ENCODE measurements around the gene ANXA1.
A peak's percentile ranks its signal among the peaks of the same experiment; 100 is the strongest.
"Not testable (repeated sequence)": the region's sequence is repeated elsewhere in the genome, so short reads cannot be mapped to it uniquely, and the experiment has no call there.

ANXA1 gene

DNA sequence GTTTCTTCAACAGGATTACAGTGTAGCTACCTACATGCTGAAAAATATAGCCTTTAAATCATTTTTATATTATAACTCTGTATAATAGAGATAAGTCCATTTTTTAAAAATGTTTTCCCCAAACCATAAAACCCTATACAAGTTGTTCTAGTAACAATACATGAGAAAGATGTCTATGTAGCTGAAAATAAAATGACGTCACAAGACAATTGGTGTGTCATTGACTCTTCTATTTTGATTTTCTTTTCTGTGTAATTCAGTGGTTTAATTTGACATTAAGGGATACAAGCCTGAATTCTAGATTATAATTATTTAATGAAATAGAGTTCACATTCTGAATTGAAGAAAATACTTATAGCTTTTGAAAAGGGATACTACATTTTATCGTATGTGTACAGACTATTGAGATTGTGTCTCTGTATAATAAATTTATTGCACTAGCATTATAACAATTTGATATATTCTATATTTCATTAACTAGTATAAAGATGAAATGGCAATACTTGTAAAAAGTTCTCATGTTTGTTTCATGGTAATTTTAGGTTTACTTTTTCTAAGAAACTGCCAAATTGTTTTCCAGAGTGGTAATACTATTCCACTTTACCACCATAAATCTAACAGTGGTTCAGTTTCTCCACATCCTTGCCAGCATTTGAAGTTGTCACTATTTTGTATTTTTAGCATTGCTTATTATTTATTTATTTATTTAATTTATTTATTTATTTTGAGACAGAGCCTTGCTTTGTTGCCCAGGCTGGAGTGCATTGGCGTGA is 18.7 kb downstream of the ANXA1 start:
- no peak for DNase-seq

DNA sequence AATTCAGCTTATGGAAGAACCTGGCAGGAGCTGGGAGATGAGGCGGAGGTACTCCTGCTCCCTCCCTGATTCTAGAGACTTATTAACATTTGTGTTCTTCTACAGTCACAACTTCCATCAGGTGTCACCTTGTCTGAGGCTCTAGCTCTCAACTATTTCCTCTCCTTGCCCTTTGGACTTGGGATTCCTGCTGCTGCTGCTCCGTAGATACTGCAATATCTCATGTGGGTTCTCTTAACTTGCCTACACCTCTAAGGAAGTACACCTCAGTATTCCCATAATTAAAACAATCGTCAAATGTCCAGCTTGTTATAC is 21.2 kb downstream of the ANXA1 start:
- DNase-seq = no peak

DNA sequence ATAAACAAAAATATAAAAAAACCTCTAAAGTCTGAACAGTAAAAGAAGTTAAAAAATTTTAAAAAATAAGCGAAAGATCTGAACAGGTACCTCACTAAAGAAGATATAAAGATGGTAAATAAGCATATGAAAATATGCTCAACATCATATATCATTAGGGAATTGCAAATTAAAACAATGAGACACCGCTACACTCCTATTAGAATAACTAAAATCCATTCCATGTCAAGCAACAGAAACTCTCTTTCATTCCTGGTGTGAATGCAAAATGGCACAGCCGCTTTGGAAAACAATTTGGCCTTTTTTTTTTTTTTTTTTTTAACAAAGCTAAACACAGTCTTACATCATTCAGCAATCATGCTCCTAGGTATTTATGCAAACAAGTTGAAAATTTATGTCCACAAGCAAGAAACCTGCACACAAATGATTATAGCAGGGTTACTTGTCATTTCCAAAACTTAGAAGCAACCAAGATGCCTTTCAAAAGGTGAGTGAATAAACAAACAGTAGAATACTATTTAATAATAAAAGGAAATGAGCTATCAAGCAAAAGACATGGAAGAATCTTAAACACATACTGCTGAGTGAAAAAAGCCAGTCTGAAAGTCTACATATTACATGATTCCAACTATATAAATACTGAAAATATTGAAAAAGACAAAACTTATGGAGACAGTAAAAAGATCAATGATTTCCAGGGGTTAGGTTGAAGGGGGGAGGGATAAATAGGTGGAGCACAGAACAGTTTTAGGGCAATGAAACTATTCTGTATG is 22.1 kb downstream of the ANXA1 start:
- DNase-seq = no peak

DNA sequence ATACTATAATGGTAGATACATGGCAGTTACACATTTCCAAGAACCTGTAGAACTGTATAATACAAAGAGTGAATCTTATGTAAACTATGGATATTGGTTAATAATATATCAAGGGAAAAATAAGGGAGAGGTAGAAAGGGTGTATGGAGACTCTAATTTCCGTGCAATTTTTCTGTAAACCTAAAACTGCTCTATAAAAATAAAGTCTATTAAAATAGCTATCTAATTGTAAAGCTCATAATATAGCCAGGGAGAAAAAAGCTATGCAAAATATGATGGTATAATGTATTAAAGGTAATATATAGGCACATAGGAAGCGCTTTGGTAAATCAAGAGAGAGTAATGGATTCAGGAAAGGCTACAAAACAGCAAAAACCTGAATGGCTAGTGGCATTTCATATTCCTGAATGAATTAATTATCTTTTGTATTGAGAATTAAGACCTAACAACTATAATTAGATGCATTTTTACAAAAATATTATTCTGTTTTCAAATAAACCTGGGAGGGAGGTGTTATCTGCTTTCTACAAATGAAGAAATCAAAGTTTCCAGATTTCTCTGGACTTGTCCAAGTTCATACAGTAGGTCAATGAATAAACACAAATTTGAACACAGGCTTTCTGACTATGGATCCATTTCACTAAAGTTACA is 22.8 kb downstream of the ANXA1 start:
- no peak for DNase-seq

DNA sequence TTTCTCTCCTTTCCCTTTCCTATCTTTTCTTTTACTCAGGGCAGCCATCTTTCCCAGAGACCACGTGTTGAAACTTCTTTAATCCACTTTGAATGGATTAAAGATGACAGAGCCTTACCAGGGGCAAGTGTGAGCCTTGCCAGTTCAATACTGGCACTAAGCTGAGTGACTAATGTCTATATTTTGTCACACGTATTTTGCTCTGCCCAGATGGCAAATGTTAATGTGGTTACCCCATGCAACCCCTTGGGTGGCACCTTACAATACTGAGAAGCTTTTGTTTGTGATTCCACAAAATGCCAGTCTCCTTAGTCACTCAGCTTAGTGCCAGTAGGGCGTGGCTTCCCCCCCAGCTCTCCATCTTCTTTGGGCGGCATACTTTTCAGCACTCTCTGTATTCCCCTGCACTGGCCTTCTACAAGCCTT is 24.8 kb downstream of the ANXA1 start:
- DNase-seq = no peak

DNA sequence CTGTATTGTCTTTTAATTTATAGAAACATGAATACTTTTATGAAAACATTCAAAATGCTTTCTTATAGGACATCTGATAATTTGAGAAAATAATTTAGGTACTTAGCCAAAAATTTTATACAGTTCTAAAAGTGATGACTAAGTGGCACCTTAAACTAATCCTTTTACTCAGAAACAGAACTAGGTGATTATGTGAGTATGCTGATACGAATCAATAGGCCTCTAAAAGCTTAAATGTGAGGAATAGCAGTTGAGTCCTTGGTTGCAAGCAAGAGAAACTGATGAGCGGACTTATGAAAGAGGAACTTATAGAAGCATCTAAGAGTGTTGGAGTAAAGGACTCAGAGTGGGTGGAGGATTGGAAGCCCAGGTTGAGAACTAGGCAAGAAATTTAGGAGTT is 26.4 kb downstream of the ANXA1 start:
- no peak for DNase-seq

DNA sequence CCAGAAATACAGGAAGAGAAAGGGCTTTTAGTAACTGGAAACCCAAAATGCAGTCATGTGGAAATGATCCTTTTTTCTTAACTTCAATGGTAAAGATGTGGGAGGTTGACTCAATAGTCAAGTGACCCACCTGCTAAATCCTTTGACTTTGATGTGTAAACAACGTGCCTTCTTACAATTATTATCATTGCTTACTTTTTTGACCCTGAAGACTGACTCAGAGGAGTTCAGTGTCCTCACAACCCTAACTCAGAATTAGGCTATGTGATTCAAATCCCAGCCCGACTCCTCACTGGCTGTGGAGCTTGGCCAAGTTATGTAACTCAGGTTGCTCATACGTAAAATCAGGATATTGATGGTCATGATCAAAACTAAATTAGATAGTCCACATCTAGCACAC is 27.9 kb downstream of the ANXA1 start:
- peak; percentile 10 for DNase-seq

DNA sequence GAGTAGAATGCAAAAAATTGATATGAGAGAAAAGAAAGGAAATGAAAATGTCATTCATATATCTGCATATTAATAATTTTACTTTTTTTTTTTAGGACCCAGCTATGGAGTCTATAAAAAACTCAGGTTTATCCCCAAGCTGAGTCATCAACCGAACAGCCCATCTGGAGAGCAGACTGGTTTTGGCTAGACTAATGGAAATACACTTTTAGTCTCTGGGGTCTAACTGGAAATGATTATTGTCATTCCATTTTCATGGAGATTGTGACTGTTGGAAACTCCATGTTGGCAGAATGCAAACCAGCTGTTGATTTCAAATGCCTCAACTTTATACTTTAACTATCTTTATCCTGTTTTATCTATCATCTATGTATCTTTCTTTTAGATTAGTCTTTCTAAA is 28.7 kb downstream of the ANXA1 start:
- DNase-seq = peak; percentile 50

DNA sequence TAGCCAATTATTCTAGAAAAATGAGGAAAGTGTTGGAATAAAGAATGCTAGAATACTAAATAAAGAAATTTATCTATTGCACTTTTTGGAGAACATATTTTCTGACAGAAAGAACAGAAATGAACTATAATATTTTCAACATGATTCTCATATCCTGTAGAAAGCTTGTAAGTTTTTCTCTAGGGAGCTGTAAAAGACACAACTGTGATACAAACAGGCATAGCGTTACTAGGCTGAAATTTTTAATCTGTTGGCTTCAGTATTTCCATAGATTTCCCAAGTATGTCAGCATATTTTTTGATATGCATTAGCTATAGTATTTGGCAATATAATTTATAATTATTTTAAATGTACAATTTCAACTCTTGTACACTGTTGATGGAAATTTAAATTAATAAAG is 31.3 kb downstream of the ANXA1 start:
- DNase-seq = no peak

DNA sequence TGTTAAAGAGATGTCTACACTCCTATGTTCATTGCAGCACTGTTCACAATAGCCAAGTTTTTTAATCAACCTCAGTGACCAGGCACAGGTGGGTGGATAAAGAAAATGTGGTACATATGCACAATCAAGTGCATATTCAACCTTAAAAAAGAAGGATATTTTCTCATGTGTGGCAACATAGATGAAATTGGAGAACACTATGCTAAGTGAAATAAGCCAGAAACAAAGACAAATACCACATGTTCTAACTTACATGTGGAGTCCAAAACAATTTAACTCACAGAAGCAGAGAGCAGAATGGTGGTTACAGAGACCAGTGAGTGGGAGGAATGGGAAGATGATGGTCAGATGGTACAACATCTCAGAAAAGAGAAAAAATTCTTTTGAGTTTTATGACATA is 31.8 kb downstream of the ANXA1 start:
- DNase-seq = no peak

DNA sequence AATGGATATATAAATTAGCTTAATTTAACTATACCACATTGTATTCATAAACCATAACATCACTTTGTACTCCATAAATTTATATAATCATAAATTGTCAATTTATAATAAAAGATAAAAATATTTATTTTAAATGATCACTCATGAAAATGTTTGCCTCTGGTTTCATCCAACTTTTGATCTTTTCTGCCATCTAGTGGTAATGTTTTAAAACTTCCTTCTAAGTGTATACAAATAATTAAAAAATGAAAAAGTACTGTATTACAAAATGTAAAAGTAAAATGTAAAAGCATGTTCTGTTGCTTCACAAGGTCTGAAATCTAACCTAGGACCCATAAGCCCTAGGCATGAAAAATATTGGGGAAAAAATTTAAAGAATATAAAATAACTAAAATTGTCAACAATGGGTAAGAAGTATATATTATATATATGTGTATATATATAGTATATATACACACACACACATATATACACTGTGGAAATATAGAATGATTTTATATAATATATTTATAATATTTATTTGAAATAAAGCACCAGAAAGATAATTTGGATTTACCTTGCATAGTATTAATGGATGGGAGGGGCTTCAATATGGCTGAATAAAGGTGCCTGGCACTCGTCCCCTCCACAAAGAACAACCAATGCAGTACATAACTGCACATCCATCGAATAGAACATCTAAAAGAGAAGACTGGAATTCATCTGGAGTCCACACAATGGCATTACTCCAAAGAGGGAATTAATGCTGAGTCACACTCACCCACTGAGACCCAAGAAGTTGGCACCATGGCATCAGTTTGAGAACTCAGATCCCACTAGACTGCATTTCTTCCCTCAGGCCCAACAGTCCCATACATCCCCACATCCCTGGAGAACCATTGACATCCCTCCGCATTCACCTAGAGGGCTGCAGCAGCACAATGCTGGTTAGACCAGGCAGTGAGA is 32.5 kb downstream of the ANXA1 start:
- DNase-seq = peak; percentile 71

DNA sequence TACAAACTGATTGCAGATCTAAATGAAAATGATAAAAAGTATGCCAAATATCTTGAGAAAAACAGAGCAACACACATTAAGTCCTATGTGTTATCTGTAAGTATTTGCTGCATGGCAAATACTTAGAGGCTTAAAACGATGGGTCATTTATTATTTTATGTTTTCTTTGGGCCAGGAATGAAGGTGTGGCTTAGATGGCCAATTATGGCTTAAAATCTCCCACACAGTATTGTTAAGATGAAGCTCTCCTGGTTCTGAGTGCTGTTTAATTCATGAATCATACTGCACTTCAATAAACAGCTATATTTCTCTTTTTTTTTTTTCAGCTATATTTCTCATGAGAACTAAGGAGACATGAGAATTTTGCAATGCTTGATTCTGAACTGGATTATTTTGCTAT is 39.4 kb downstream of the ANXA1 start:
- DNase-seq = not testable (repeated sequence)

DNA sequence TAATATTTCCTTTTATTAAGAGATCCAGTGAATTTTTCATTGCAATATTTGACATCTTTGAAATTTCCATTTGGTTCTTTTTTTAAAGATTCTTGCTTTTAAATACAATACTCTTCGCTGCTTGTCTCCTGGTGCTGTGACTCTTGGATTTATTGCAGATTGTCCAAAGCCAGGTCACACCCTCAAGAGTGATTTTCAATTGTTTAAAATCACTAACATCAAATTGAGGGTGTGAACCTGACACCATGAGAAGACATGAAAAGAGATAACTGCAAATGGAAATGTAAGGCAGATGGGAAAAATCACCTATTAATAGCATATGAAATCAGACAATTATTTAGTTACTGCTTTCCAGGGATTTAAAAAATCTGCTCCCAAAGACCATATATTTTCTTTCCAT is 42.6 kb downstream of the ANXA1 start:
- DNase-seq = no peak

DNA sequence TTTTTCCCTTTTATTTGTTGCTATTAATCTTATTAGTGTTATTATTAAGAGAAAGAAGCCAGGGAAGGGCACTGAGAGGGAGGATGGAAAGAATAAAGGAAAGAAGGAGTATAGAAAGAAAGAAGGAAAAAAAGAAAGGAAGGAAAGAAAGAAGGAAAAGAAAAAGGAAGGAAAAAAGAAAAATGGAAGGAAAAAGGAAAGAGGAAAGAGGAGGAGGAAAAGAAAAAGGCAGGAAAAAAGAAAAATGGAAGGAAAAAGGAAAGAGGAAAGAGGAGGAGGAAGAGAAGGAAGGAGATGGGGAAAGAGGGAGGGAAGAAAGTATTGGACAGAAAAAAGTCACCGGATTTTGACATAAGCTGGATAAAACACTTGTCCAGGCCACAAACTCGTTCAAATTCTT is 47.8 kb downstream of the ANXA1 start:
- DNase-seq = no peak

DNA sequence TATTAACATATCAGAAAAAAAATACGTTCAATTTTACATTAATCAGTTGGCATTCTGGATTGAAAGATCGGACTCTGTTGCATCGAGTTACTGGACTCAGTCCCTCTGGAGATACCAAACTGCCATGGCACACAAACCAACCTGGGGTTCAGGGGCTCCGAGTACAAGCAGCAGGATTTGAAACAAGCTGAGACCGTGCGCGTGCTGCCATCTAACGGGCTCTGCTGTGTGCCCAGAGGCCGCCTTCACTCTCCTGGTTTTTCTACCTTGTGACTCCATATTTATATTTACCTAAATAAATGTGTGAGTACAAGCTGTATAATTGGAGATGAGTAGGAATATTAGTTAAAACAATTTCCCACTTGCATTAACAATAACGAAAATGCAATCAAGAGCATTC is 48.2 kb downstream of the ANXA1 start:
- DNase-seq = no peak

DNA sequence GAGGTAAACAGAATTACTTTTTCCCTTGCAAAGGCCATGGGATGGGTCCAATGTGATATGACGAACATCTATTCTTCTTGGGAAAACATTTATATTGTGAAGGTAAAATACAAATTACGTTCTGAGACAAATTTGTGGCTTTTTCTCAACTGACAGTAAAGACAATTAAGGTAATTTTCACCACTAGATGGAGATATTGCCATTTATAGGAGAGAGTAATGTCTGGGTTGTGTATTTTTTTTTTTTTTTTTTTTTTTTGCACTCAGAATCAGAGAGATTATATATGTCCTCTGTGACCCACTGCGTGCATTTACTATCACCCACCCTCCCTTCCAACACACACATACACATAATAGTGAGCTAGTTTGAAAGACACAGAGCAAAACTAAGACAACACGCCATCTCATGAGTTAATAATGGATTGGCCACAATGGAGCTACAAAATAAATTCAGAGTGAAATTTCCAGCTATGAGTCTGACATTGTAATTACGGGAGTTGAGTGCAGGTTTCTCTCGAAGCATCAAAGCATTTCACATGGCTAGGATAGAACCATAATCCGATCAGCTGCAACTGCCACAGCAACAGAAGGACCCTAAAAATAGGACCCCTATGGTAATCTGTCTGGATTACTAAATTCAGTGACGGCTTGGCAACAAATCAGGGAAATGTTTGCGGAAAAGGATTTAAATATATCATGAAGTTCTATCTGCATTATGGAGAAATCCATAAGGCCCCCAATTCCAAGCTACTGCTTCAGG is 49.2 kb downstream of the ANXA1 start:
- peak; percentile 79 for DNase-seq

DNA sequence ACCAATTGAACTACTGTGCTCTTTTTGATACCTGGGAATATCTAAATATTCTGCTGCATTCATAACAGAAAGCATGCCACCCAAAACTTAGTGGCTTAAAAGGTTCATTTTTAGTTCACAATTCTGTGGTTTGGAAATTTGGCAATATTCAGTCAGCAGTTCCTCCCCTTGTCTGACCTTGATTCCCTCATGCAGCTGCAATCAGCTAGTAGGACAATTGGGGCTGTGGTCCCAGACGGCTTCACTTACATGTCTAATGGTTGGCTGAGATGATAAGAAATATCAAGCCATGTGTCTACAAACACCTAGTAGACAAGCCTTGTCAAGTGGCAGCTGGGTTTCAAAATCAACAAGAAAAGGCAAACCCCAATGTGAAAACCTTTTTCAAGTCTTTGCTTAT is 51.3 kb downstream of the ANXA1 start:
- peak; percentile 21 for DNase-seq

DNA sequence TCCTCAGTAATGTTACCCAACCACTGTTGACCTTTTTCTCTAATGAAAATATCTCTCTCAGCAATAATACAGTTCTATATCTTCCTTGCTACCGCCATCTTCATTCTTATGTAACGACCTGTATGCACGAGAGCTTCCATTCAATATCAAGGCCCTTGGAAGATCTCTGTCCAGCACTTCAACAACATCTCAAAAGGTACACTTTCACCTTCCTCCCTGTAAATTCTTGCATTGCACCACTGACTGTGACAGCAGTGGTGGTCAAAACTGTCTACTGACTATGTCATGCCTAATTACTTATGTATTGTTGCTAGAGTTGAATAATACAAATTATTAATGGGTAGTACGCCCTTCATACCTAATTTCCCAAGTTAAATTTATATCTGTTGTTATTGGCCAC is 53.3 kb downstream of the ANXA1 start:
- DNase-seq = no peak

DNA sequence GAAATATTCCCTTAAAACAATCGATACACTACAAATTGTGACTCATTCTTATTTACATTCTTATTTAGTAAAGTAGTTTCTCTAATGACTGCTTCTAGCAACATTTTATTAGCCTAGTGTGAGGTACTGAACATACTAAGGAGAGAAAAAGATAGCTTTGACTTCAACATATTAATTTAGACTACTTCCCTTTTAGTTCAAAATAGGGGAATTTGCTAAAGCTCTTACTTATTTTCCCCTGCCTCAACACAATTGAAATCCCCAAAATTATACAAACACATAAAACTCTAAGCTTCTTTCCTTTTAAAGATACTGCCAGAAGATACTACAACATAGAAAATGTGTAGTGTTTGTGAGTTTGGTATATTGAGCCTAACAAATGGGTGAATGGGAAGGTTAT is 55.2 kb downstream of the ANXA1 start:
- no peak for DNase-seq

DNA sequence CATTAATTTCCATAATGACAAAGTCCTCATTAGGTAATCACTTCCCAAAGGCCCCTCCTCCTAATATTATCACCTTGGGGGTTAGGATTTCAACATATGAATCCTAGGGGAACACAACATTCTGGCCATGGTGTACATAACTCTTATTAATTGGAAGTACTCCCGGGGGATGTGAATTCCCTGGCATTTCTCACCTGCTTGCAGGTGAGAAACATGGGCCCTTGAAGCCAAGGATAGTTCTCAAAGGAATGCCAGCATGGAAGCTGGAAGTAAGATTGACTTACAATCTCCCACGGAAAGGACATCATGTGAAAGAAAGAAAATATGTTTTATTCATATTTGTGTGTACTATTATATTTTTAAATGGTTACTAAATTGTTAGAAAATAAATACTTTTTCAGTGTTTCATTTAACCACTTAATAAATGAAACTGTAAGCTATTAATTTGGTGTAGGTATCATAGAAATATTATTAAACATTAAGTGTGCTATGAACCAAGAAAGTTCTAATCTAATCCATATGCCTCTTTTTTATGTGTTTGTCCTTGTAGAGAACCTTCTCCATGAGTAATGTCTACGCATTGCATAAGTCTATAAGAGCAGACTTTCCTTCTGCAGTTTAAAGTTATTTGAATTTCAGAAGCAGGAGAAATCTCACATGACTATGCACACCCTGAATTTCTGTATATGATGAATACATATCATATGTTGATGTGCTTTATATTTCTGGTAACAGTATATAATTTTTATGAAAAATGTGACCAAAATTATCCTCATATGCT is 59.4 kb downstream of the ANXA1 start:
- DNase-seq = no peak

DNA sequence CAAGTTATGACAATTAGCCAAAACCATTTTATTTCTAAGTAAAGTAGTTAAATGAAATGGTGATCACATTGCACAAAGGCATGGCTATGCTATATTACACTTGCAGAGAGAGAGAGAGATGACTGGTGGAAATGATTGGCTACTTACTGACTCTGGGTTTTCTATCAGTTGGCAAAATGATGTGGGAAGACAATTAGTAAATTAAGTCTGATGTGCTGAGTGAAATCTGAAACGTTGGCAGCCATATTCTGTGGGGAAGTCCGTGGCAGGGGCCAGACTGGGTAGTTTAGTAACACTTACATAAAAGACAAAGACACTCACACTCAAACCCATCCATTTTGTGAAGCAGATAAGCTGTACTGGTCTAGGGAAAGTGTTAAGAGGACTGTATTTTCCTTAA is 61.6 kb downstream of the ANXA1 start:
- no peak for DNase-seq

Data from OCI-M1 (cell line).